LNCAP (cell line): ENCODE data around the gene UBE2F.

Experiments used
- TF ChIP-seq, protein P1 (sequence below): fragments of 450-650 bp; IDR thresholded peaks from 2 replicates; pipeline ENCODE4 v1.5.1; 2017; ENCODE audit warnings: mild to moderate bottlenecking

Gene UBE2F

GRCh38 chr2:237972936-237973335, 6.1 kb downstream of the UBE2F start:
- TF ChIP-seq, protein P1, sequence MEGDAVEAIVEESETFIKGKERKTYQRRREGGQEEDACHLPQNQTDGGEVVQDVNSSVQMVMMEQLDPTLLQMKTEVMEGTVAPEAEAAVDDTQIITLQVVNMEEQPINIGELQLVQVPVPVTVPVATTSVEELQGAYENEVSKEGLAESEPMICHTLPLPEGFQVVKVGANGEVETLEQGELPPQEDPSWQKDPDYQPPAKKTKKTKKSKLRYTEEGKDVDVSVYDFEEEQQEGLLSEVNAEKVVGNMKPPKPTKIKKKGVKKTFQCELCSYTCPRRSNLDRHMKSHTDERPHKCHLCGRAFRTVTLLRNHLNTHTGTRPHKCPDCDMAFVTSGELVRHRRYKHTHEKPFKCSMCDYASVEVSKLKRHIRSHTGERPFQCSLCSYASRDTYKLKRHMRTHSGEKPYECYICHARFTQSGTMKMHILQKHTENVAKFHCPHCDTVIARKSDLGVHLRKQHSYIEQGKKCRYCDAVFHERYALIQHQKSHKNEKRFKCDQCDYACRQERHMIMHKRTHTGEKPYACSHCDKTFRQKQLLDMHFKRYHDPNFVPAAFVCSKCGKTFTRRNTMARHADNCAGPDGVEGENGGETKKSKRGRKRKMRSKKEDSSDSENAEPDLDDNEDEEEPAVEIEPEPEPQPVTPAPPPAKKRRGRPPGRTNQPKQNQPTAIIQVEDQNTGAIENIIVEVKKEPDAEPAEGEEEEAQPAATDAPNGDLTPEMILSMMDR = no peak

DNA sequence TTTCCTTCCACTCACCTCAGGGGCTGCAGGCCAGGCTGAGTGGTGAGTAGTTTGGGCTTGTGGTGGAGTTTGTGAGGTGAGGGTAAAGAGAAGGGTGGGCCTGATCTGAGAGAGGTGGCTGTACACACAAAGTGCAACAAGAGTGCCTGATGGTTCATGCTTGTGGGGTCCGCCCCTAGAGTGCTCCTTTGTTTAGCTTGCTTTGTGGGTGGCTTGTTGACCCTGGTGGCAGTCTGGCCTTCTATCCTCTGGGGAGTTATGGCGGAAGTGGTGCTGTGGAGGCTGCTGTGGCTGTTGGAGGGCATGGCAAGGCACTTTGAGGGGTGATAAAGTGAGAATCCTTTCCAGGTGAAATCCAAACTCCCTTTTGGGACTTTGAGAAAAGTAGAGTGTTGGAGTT, 10.6 kb downstream of the UBE2F start:
- TF ChIP-seq, protein P1 = no peak

DNA sequence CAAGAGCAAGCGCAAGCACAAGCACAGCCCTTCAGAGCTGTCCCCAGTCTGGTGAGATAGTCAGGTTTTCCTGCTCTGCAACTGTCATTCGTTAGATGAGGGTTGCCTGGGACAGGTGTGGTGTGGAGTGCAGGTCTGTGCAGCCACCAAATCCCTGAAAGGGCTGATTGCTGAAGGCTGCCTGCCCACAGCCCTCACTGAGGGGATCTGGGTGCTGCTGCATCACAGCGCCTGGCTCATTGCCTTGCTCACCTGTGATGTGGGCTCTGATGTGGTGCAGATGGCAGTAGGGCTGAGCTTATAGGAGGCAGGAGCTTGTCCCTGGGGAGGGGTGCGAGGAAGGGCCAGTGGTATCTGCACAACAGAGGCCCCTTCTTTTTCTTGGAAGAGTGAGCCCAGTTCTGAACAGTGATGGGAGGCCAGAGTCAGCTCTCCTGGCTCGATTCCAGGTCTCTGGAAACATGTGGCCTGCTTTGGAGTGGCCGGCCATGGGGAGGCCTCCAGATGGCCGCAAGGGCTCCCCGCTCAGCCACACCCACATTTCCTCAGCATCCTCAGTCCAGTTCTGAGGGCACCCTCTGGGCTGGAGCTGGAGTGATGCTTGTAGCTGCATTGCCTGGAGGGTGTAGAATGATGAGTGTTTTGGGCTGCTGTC, 11.4 kb downstream of the UBE2F start:
- TF ChIP-seq, protein P1 = no peak

GRCh38 chr2:237979331-237979730, 12.5 kb downstream of the UBE2F start:
- TF ChIP-seq, protein P1 = no peak

DNA sequence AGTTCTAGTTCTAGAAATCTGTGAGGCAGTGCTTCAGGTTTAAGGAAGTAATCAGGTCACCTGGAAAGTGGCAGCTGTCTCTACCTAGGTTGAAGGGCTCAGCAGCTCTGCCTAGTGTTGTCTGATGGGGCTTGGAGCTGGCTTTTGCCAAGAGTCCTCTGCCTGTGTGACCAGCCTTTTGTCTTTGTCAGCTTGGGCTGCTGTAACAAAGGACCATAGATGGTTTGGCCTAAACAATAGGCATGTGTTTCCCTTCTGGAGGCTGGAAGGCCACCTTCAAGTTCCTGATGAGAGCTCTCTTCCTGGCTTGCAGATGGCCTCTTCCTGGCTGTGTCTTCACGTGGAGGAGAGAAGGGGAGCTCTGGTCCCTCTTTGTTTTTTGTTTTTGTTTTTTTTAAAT, 13.3 kb downstream of the UBE2F start:
- TF ChIP-seq, protein P1 = no peak

- TF ChIP-seq, protein P1 = no peak
These were observed 13.9 kb downstream of the UBE2F start for GRCh38 chr2:237980751-237981150.

DNA sequence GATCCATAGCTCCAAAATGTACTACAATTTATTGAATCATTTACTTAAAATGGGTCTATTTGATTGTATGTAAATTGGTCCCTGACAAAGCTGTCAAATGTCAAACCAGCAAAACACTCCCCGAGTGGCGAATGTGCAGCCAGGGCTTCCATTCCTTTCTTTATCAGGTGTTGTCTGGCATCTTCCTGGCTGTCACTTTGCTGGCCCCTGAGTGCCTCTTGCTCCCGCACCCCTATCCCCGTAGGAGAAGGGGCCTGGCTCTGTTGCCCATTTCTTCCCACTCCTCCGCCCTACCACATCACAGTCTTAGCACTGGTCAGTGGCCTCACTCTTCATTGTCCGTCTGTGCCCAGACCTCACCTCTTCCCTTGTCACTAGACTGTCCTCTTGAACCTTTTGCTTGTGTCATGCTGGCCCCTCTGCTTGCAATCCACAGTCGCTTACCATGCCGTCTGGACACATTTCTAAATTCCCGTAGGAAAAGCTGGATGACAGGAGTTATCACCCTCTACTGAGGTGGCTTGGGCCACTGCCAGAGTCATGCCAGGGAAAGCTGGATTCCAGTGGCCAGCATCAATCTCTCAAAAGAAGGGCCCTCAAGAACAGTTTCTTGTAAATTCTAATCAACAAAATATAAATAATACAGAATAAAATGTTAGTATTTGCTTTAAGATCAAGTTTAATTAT, 15.4 kb downstream of the UBE2F start:
- TF ChIP-seq, protein P1 = no peak
